H9 (cell line): ENCODE data around the gene BTN3A1. TPM values are rescaled to one million over a fixed set of nuclear protein-coding genes. Genes with fewer than 3 reads are reported as not detected.

Experiments used
- DNase-seq: peaks from one replicate; pipeline ENCODE4 v3.0.0-alpha.2; 2017
- H2AFZ ChIP-seq: one replicate; pipeline ENCODE4 v1.6.1; 2013; ENCODE audit warnings: mild to moderate bottlenecking, low read length, control low read depth, moderate library complexity
- H2AK5ac ChIP-seq: 2 replicates; pipeline ENCODE4 v1.6.1; 2013; ENCODE audit warnings: low read length, control low read depth, mixed read lengths; ENCODE audit not compliant: insufficient read length
- H2BK120ac ChIP-seq: one replicate; pipeline ENCODE4 v1.6.1; 2013; ENCODE audit warnings: low read depth, mild to moderate bottlenecking, low read length, control low read depth, inconsistent platforms; ENCODE audit not compliant: poor library complexity, severe bottlenecking
- H2BK12ac ChIP-seq: 2 replicates; pipeline ENCODE4 v1.6.1; 2013; ENCODE audit warnings: low read length, control low read depth, mixed read lengths, low read depth; ENCODE audit not compliant: insufficient read length
- H2BK15ac ChIP-seq: 2 replicates; pipeline ENCODE4 v1.6.1; 2013; ENCODE audit warnings: low read depth, low read length, control low read depth
- H2BK20ac ChIP-seq: one replicate; pipeline ENCODE4 v1.6.1; 2013; ENCODE audit warnings: low read depth, mild to moderate bottlenecking, low read length, control low read depth, inconsistent platforms; ENCODE audit not compliant: poor library complexity, severe bottlenecking
- H2BK5ac ChIP-seq: 2 replicates; pipeline ENCODE4 v1.6.1; 2013; ENCODE audit warnings: low read length, control low read depth, mixed read lengths; ENCODE audit not compliant: insufficient read length
- H3K14ac ChIP-seq: 2 replicates; pipeline ENCODE4 v1.6.1; 2013; ENCODE audit warnings: low read length, control low read depth; ENCODE audit not compliant: insufficient read depth
- H3K18ac ChIP-seq: 2 replicates; pipeline ENCODE4 v1.6.1; 2013; ENCODE audit warnings: low read depth, mild to moderate bottlenecking, mixed read lengths, low read length, control low read depth; ENCODE audit not compliant: insufficient read length
- H3K23ac ChIP-seq: 2 replicates; pipeline ENCODE4 v1.6.1; 2013; ENCODE audit warnings: low read length, control low read depth, mixed read lengths, low read depth; ENCODE audit not compliant: insufficient read length
- H3K23me2 ChIP-seq: 2 replicates; pipeline ENCODE4 v1.6.1; 2013; ENCODE audit warnings: low read depth, mild to moderate bottlenecking, mixed read lengths, low read length, control low read depth; ENCODE audit not compliant: insufficient read length, poor library complexity, severe bottlenecking
- H3K27ac ChIP-seq: 2 replicates; pipeline ENCODE4 v1.5.1; 2013; ENCODE audit warnings: low read length, control low read depth, mixed read lengths, low read depth; ENCODE audit not compliant: insufficient read length
- H3K27me3 ChIP-seq: 2 replicates; pipeline ENCODE4 v1.6.1; 2013; ENCODE audit warnings: low read length, control low read depth, inconsistent platforms; ENCODE audit not compliant: insufficient read depth
- H3K4ac ChIP-seq: 2 replicates; pipeline ENCODE4 v1.6.1; 2013; ENCODE audit warnings: low read depth, mild to moderate bottlenecking, control low read depth, inconsistent platforms, low read length, moderate library complexity
- H3K4me1 ChIP-seq: 2 replicates; pipeline ENCODE4 v1.6.1; 2013; ENCODE audit warnings: low read length, control low read depth, inconsistent platforms; ENCODE audit not compliant: insufficient read depth
- H3K4me2 ChIP-seq: 2 replicates; pipeline ENCODE4 v1.6.1; 2013; ENCODE audit warnings: low read length, control low read depth, mixed read lengths; ENCODE audit not compliant: insufficient read length, insufficient read depth
- H3K56ac ChIP-seq: 2 replicates; pipeline ENCODE4 v1.6.1; 2013; ENCODE audit warnings: low read depth, mild to moderate bottlenecking, mixed read lengths, low read length, control low read depth; ENCODE audit not compliant: insufficient read length
- H3K79me1 ChIP-seq: 2 replicates; pipeline ENCODE4 v1.6.1; 2013; ENCODE audit warnings: low read depth, mild to moderate bottlenecking, moderate library complexity, low read length, control low read depth, inconsistent platforms; ENCODE audit not compliant: insufficient read depth, poor library complexity, severe bottlenecking
- H3K79me2 ChIP-seq: 2 replicates; pipeline ENCODE4 v1.6.1; 2013; ENCODE audit warnings: low read length, control low read depth, inconsistent platforms; ENCODE audit not compliant: insufficient read depth
- H3K9ac ChIP-seq: 2 replicates; pipeline ENCODE4 v1.6.1; 2013; ENCODE audit warnings: low read length, control low read depth, mixed read lengths; ENCODE audit not compliant: insufficient read length; ENCODE audit errors: extremely low read depth
- H3K9me3 ChIP-seq: one replicate; pipeline ENCODE4 v1.6.1; 2013; ENCODE audit warnings: low read depth, low read length, inconsistent platforms; ENCODE audit not compliant: control insufficient read depth
- H3T11ph ChIP-seq: one replicate; pipeline ENCODE4 v1.6.1; 2013; ENCODE audit warnings: mild to moderate bottlenecking, low read length, control low read depth, inconsistent platforms
- H4K20me1 ChIP-seq: one replicate; pipeline ENCODE4 v1.6.1; 2013; ENCODE audit not compliant: control insufficient read depth, insufficient read length, insufficient read depth
- H4K5ac ChIP-seq: 2 replicates; pipeline ENCODE4 v1.6.1; 2013; ENCODE audit warnings: low read depth, mild to moderate bottlenecking, mixed read lengths, low read length, control low read depth; ENCODE audit not compliant: insufficient read length
- H4K8ac ChIP-seq: replicated peaks from 2 replicates; pipeline ENCODE4 v1.6.1; 2013; ENCODE audit warnings: low read length, control low read depth, mixed read lengths, low read depth; ENCODE audit not compliant: insufficient read length
- H4K91ac ChIP-seq: 2 replicates; pipeline ENCODE4 v1.6.1; 2013; ENCODE audit warnings: low read depth, mild to moderate bottlenecking, moderate library complexity, mixed read lengths, low read length, control low read depth; ENCODE audit not compliant: insufficient read length
- H3K27ac Mint-ChIP-seq, 3 experiments: 2 replicates in 2 of 3; 3 replicates in 1 of 3; pipeline ENCODE4 v1.8.0; 2020 to 2021; ENCODE audit warnings: mixed read lengths in 3 of 3, mild to moderate bottlenecking in 1 of 3, moderate library complexity in 1 of 3
- H3K27me3 Mint-ChIP-seq: 2 replicates; pipeline ENCODE4 v1.8.0; 2021; ENCODE audit warnings: low read depth, mild to moderate bottlenecking, moderate library complexity, mixed read lengths
- H3K36me3 Mint-ChIP-seq, 3 experiments: 2 replicates in 2 of 3; 3 replicates in 1 of 3; pipeline ENCODE4 v1.8.0; 2020 to 2021; ENCODE audit warnings: low read depth in 3 of 3, mixed read lengths in 3 of 3; ENCODE audit not compliant: insufficient read depth in 1 of 3
- H3K4me1 Mint-ChIP-seq, 2 experiments: 2 replicates each; pipeline ENCODE4 v1.8.0; 2020; ENCODE audit warnings: mixed read lengths in 2 of 2
- H3K4me3 Mint-ChIP-seq, 2 experiments: 2 replicates in 1 of 2; 3 replicates in 1 of 2; pipeline ENCODE4 v1.8.0; 2020 to 2021; ENCODE audit warnings: mild to moderate bottlenecking in 2 of 2, mixed read lengths in 2 of 2, moderate library complexity in 1 of 2
- H3K9me3 Mint-ChIP-seq, 2 experiments: 2 replicates in 1 of 2; 3 replicates in 1 of 2; pipeline ENCODE4 v1.8.0; 2020; ENCODE audit warnings: mild to moderate bottlenecking in 2 of 2, mixed read lengths in 2 of 2, moderate library complexity in 1 of 2
- CTCF ChIP-seq: fragments of 200-600 bp; sonication (generic); conservative IDR thresholded peaks from 3 replicates; pipeline ENCODE4 v1.8.0; 2021; ENCODE audit warnings: antibody characterized with exemption, mild to moderate bottlenecking
- WGBS: extraction: QIAGEN DNeasy Blood & Tissue Kit; methylation state at CpG from one replicate; pipeline ENCODE4 v1.1.7; 2013; ENCODE audit warnings: missing lambda C conversion rate, low lambda C conversion rate, mixed read lengths; ENCODE audit not compliant: insufficient read length; ENCODE audit errors: extremely low coverage; 5-methylcytosine and 5-hydroxymethylcytosine counted together
- total RNA-seq: library from RNA; stranded (reverse); gene quantifications from 2 replicates; pipeline ENCODE4 v1.2.1, GENCODE V29; 2021

BTN3A1 gene
- total RNA-seq, 1 experiment from 2014 or later, result 2.5 TPM

- Mint-ChIP-seq H3K36me3 (peaks cover 17 to 34% (median 22%) of the 10 kb centered on the region in 3 experiments; a peak in 6 of 7 replicates), H3K4me3 (no peak overlapping the region), H3K27me3 (no peaks in the 10 kb centered on the region), H3K9me3 (no peaks in the 10 kb centered on the region; a peak in 1 of 5 replicates), H3K4me1 (peaks cover 34 to 37% of the 10 kb centered on the region in 2 experiments), H3K27ac (no peak overlapping the region)
- Histone ChIP-seq H3K4me2 (no peak overlapping the region), H3K4ac (no peak overlapping the region), H3K79me1 (no peaks in the 10 kb centered on the region), H4K20me1 (no peaks in the 10 kb centered on the region), H2AFZ (no peak overlapping the region), H3K27me3 (no peaks in the 10 kb centered on the region), H2BK5ac (no peak overlapping the region), H2AK5ac (no peak overlapping the region), H2BK120ac (no peak overlapping the region), H3K56ac (no peak overlapping the region), H3K9me3 (no peaks in the 10 kb centered on the region), H3T11ph (no peak overlapping the region), H4K5ac (no peak overlapping the region), H2BK15ac (no peak overlapping the region), H3K14ac (no peak overlapping the region), H4K91ac (no peak overlapping the region), H3K79me2 (no peaks in the 10 kb centered on the region), H2BK20ac (no peak overlapping the region), H4K8ac (no peak overlapping the region), H3K23me2 (peaks cover 5% of the 10 kb centered on the region), H3K27ac (no peak overlapping the region), H3K18ac (no peak overlapping the region), H3K4me1 (peaks cover 5% of the 10 kb centered on the region; the same call in 1 of the 2 replicates), H3K23ac (no peak overlapping the region), H2BK12ac (no peak overlapping the region), H3K9ac (no peak overlapping the region)
- no peak for DNase-seq
- WGBS, result no CpG with 5 or more reads among the region's 9 CpGs
- TF ChIP-seq CTCF, result no peak
Observed at GRCh38 chr6:26385734-26386125, 16.3 kb upstream of the BTN3A1 start.
